Sigmoid colon (tissue), 7 donors: ENCODE measurements around the gene CNTN5. TPM values are rescaled to one million over a fixed set of nuclear protein-coding genes. Genes with fewer than 3 reads are reported as not detected.

Experiments
- DNase-seq: peaks from one replicate; pipeline ENCODE4 v3.0.0-alpha.2; 2019
- H3K27ac ChIP-seq, 4 donors: fragments of 200-600 bp; sonication (generic); one replicate each; pipeline ENCODE4 v1.5.1; 2016 to 2019; ENCODE audit warnings: mild to moderate bottlenecking in 1 of 4
- H3K27me3 ChIP-seq, 3 donors: fragments of 200-600 bp; sonication (generic); one replicate each; pipeline ENCODE4 v1.5.1; 2019; ENCODE audit warnings: mild to moderate bottlenecking in 1 of 3
- H3K36me3 ChIP-seq, 4 donors: fragments of 200-600 bp; sonication (generic); one replicate each; pipeline ENCODE4 v1.5.1; 2016 to 2019
- H3K4me1 ChIP-seq, 4 donors: fragments of 200-600 bp; sonication (generic); one replicate each; pipeline ENCODE4 v1.5.1; 2017 to 2019
- H3K4me3 ChIP-seq, 4 donors: fragments of 200-600 bp; sonication (generic); one replicate each; pipeline ENCODE4 v1.5.1; 2017 to 2019; ENCODE audit warnings: mild to moderate bottlenecking in 2 of 4, moderate library complexity in 1 of 4
- H3K9me3 ChIP-seq, 4 donors: fragments of 200-600 bp in 3 of 4; sonication (generic) in 3 of 4; one replicate each; pipeline versions ENCODE4 v1.5.1 to v1.6.1; 2013 to 2019
- CTCF ChIP-seq, 4 experiments: fragments of 450-650 bp in 3 of 4; fragments of 200-600 bp in 1 of 4; IDR thresholded peaks; one replicate each; pipeline ENCODE4 v1.5.1; 2016 to 2019; ENCODE audit warnings: antibody characterized with exemption in 4 of 4, mild to moderate bottlenecking in 3 of 4, moderate library complexity in 2 of 4
- EP300 ChIP-seq, 4 donors: sonication (generic); formaldehyde crosslinking; IDR thresholded peaks; one replicate each; pipeline ENCODE4 v1.6.1; 2017; ENCODE audit warnings: antibody characterized with exemption in 4 of 4
- POLR2A ChIP-seq, 2 donors: fragments of 450-650 bp; IDR thresholded peaks; one replicate each; pipeline ENCODE4 v1.6.1; 2016; ENCODE audit warnings: antibody characterized with exemption in 2 of 2, mild to moderate bottlenecking in 2 of 2, moderate library complexity in 2 of 2
- POLR2AphosphoS5 ChIP-seq, 4 donors: sonication (generic); formaldehyde crosslinking; IDR thresholded peaks; one replicate each; pipeline ENCODE4 v1.6.1; 2017; ENCODE audit warnings: antibody characterized with exemption in 4 of 4
- WGBS, 2 donors: extraction: QIAGEN DNeasy Blood & Tissue Kit; methylation state at CpG; one replicate each; pipeline ENCODE4 v1.1.7; 2013; 5-methylcytosine and 5-hydroxymethylcytosine counted together
- intact Hi-C: fragments of 100-400 bp; cut with DNase I; formaldehyde crosslinking; loops from one replicate; pipeline ENCODE4 v1.15.1; 2023
- polyA plus RNA-seq, 3 donors: library from polyadenylated mRNA; stranded (reverse); fragments of 200-250 nt; gene quantifications; one replicate each; pipeline ENCODE4 v1.2.3, GENCODE V29; 2013
- total RNA-seq, 4 donors: library from RNA; depleted of rRNA; stranded (reverse); fragments of >200 nt; gene quantifications; one replicate each; pipeline ENCODE4 v1.1.0, GENCODE V29; 2016
- donor health status: healthy with polysubstance abuse.
- donor health status: Bipolar disorder and iron deficiency.
- donor health status: healthy.

The CNTN5 gene
- total and polyA plus RNA-seq, 7 donors: 0.13 to 0.36 (median 0.16) TPM; not detected in 2

GRCh38 chr11:99893811-99894210, 873.1 kb downstream of the CNTN5 start:
- H3K4me3 ChIP-seq: no peak overlapping the region
- H3K27ac ChIP-seq: no peak overlapping the region
- H3K36me3 ChIP-seq: no peaks in the 10 kb centered on the region
- no peaks in the 10 kb centered on the region for H3K4me1 ChIP-seq
- no peaks in the 10 kb centered on the region for H3K27me3 ChIP-seq
- peaks cover 0 to 4% (median 0%) of the 10 kb centered on the region in 4 donors for H3K9me3 ChIP-seq
- intact Hi-C loops: no loop called here
- no peak for DNase-seq
- TF ChIP-seq POLR2A (IDR thresholded peaks at IDR 0.05) (no peak), CTCF (IDR thresholded peaks at IDR 0.05) (no peak), POLR2AphosphoS5 (IDR thresholded peaks at IDR 0.05) (no peak), EP300 (IDR thresholded peaks at IDR 0.05) (no peak)
- WGBS, 2 donors: 85 to 86% methylated on average over 1 of the region's 1 CpG

GRCh38 chr11:99901175-99901574, 880.4 kb downstream of the CNTN5 start:
- DNase-seq: no peak

GRCh38 chr11:99911116-99911515, 890.4 kb downstream of the CNTN5 start:
- intact Hi-C loops: no loop called here
- H3K4me3 ChIP-seq: no peak overlapping the region
- no peaks in the 10 kb centered on the region for H3K36me3 ChIP-seq
- H3K27ac ChIP-seq: no peak overlapping the region
- DNase-seq: no peak
- whole genome bisulfite sequencing, 2 donors: 24 to 41% methylated on average over 3 of the region's 3 CpGs
- no peaks in the 10 kb centered on the region for H3K27me3 ChIP-seq
- TF ChIP-seq POLR2A (IDR thresholded peaks at IDR 0.05) (no peak), CTCF (IDR thresholded peaks at IDR 0.05) (no peak), EP300 (IDR thresholded peaks at IDR 0.05) (no peak), POLR2AphosphoS5 (IDR thresholded peaks at IDR 0.05) (no peak)
- H3K9me3 ChIP-seq: no peaks in the 10 kb centered on the region
- H3K4me1 ChIP-seq: no peaks in the 10 kb centered on the region

More at GRCh38 chr11:99901175-99901574, 880.4 kb downstream of the CNTN5 start:
- Histone ChIP-seq H3K27me3 (no peaks in the 10 kb centered on the region), H3K4me1 (no peaks in the 10 kb centered on the region), H3K4me3 (no peak overlapping the region), H3K9me3 (peaks cover 0 to 4% (median 0%) of the 10 kb centered on the region in 4 donors), H3K36me3 (no peaks in the 10 kb centered on the region), H3K27ac (no peak overlapping the region)
- TF ChIP-seq CTCF (IDR thresholded peaks at IDR 0.05) (no peak), POLR2A (IDR thresholded peaks at IDR 0.05) (no peak), EP300 (IDR thresholded peaks at IDR 0.05) (no peak), POLR2AphosphoS5 (IDR thresholded peaks at IDR 0.05) (no peak)
- WGBS, 2 donors: 51 to 79% methylated on average over 3 of the region's 3 CpGs
- intact Hi-C loops: no loop called here

GRCh38 chr11:99916078-99916477, 895.3 kb downstream of the CNTN5 start:
- H3K9me3 ChIP-seq: peaks cover 0 to 4% (median 0%) of the 10 kb centered on the region in 4 donors
- 52 to 70% methylated on average over 4 of the region's 4 CpGs for WGBS, 2 donors
- no peaks in the 10 kb centered on the region for H3K36me3 ChIP-seq
- TF ChIP-seq EP300 (IDR thresholded peaks at IDR 0.05): no peak
- TF ChIP-seq POLR2AphosphoS5 (IDR thresholded peaks at IDR 0.05): no peak
- TF ChIP-seq CTCF (IDR thresholded peaks at IDR 0.05): no peak
- no peak for TF ChIP-seq POLR2A (IDR thresholded peaks at IDR 0.05)
- no peaks in the 10 kb centered on the region for H3K4me1 ChIP-seq
- H3K4me3 ChIP-seq: no peak overlapping the region
- no peak for DNase-seq
- no peaks in the 10 kb centered on the region for H3K27me3 ChIP-seq
- H3K27ac ChIP-seq: no peak overlapping the region
- intact Hi-C loops: no loop called here

- DNase-seq: no peak
- H3K4me3 ChIP-seq: no peak overlapping the region
- no peak for TF ChIP-seq EP300 (IDR thresholded peaks at IDR 0.05)
- no peak for TF ChIP-seq POLR2AphosphoS5 (IDR thresholded peaks at IDR 0.05)
- TF ChIP-seq POLR2A (IDR thresholded peaks at IDR 0.05): no peak
- H3K4me1 ChIP-seq: no peaks in the 10 kb centered on the region
- intact Hi-C loops: no loop called here
- H3K27ac ChIP-seq: no peak overlapping the region
- no peaks in the 10 kb centered on the region for H3K27me3 ChIP-seq
- 86 to 87% methylated on average over 3 of the region's 3 CpGs for WGBS, 2 donors
- no peaks in the 10 kb centered on the region for H3K36me3 ChIP-seq
- H3K9me3 ChIP-seq: peaks cover 0 to 4% (median 0%) of the 10 kb centered on the region in 4 donors
Observed at GRCh38 chr11:99918761-99919160, 898.0 kb downstream of the CNTN5 start.
